ENCODE results near the gene CDHR5.
A peak's percentile ranks its signal among the peaks of the same experiment; 100 is the strongest.

The CDHR5 gene

DNA sequence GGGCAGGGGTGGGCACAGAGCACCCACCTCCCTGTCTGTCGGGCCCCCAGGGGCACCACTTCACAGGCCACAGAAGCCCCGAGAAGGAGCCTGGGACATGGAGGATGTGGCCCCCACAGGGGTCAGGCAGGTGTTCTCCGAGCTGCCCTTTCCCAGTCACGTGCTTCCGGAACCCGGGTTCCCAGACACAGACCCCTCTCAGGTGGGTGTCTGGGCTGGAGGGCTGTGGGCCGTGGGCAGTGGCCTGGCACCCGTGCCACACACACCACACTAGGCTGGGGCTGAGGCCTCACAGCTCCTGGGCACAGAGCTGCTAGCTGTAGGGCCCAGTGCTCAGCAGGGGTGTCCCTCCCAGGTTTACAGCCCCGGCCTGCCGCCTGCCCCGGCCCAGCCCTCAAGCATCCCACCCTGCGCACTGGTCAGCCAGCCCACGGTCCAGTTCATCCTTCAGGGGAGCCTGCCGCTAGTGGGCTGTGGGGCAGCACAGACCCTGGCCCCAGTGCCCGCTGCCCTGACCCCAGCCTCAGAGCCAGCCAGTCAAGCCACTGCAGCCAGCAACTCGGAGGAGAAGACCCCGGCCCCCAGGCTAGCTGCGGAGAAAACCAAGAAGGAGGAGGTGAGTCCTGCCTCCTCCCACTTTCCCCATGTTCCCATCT, 14.5 kb downstream of the CDHR5 start:
- no peak for DNase-seq (ENCODE audit: low spot score)

DNA sequence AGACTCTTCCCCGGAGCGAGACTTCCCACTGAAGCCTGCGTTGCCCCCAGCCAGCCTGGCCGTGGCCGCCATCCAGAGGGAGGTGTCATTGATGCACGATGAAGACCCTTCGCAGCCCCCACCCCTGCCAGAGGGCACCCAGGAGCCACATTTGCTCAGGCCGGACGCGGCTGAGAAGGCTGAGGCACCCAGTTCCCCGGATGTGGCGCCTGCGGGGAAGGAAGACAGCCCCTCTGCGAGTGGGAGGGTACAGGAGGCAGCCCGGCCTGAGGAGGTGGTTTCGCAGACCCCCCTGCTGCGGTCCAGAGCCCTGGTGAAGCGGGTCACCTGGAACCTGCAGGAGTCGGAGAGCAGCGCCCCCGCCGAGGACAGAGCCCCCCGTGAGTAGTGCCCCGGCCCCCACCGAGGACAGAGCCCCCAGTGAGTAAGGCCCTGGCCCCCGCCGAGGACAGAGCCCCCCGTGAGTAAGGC, 15.4 kb downstream of the CDHR5 start:
- no peak for DNase-seq (ENCODE audit: low spot score)

GRCh38 chr11:608791-609251, 15.9 kb downstream of the CDHR5 start:
- no peak for DNase-seq (ENCODE audit: low spot score)

GRCh38 chr11:607971-608659, 16.6 kb downstream of the CDHR5 start:
- DNase-seq (ENCODE audit: low spot score), result no peak

DNA sequence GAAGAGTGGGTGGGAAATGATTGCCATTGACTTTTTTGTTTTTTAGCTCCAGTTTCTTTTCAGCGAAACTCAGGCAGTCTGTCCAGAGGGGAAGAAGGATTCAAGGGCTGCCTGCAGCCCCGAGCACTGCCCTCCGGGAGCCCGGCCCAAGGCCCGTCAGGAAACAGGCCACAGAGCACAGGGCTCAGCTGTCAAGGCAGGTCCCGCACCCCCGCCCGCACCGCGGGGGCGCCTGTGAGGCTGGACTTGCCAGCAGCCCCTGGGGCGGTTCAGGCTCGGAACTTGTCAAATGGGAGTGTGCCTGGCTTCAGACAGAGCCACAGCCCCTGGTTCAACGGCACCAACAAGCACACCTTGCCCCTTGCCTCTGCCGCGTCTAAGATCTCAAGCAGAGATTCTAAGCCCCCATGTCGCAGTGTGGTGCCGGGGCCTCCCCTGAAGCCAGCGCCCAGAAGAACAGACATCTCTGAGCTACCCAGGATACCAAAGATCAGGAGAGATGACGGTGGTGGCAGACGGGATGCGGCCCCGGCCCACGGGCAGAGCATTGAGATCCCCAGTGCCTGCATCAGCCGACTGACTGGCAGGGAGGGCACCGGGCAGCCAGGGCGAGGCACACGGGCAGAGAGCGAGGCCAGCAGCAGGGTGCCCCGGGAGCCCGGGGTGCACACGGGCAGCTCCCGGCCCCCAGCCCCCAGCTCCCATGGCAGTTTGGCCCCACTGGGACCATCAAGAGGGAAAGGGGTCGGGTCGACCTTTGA, 17.6 kb downstream of the CDHR5 start:
- no peak for DNase-seq (ENCODE audit: low spot score)

DNA sequence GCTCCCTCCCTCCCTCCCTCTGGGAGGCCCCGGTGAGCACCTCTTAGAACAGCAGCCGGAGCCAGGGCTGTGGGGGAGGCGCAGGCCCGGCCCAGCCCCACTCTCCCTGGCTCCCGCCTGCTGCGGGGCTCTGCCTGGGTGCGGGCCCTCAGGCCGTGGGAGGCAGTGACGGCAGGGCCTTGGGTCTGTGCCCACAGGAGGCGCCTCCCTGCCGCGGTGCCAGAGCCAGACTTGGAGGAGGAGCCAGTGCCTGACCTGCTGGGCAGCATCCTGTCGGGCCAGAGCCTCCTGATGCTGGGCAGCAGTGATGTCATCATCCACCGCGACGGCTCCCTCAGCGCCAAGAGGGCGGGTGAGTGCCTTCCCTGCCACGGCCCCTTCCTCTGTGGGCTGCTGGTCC, 18.5 kb downstream of the CDHR5 start:
- no peak for DNase-seq (ENCODE audit: low spot score)

DNA sequence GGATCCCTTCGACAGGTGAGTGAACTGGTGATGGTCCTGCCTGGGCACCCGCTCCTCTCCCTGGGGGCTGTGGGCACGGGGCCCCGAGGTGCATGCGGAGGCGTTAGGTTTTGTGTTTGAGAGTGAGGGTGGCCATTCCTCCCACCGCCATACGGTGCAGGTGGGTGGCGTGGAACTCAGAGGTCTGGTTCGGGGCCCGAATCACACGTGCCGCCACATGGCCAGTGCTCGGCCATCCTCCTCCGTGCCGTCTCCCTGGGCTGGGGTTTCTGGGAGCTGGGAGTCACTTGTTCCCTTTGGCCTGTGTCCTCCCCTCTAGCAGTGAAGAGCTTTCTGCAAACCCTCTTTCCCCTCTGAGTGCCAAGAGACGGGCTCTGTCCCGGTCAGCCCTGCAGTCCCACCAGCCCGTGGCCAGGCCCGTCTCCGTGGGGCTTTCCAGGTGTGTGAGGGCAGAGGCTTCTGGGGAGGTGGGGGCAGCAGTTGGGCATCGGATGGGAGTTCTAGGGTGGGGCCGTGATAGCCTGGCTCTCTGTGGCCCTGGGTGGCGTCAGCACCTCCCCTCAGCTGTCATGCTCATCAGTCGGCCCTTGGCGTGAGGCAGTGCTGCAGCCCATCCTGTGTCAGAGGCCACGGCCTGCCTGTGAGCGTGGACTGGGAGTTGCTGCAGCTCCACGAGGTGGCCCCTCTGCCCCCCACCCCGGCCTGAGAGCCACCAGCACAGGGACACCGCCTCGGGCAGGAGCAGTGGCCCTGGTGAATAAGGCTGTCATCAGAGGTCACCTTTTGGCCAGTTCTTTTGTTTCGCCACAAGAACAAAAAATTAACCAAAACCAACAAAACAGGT, 19.2 kb downstream of the CDHR5 start:
- DNase-seq (ENCODE audit: low spot score), result no peak

- no peak for DNase-seq (ENCODE audit: low spot score)
Observed at GRCh38 chr11:603154-603553, 21.6 kb downstream of the CDHR5 start.

- no peak for DNase-seq (ENCODE audit: low spot score)
Observed at GRCh38 chr11:601573-602245, 23.0 kb downstream of the CDHR5 start.

- no peak for DNase-seq (ENCODE audit: low spot score)
Observed at GRCh38 chr11:598005-598680, 26.6 kb downstream of the CDHR5 start.

GRCh38 chr11:597166-597725, 27.5 kb downstream of the CDHR5 start:
- no peak for DNase-seq (ENCODE audit: low spot score)

- no peak for DNase-seq (ENCODE audit: low spot score)
Observed at GRCh38 chr11:596374-596773, 28.4 kb downstream of the CDHR5 start.

DNA sequence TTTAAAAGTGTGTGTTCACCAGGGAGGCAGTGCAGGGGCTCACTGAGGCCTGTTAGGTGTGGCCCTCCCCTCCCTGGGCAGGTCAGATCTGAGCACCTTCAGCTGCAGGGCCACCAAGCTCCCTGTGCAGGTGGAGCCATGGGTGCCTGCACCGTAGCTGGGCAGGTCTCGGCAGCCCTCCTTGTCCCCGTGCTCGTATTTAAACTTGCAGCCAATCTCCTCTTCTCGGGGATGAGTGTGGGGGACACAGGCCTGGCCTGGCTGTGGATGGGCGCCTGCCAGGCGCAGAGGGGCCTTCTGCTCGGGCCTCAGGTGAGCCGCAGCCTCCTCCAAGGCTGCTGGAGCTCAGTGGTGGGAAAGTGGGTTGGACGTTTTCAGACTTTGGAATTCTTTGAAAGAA, 29.4 kb downstream of the CDHR5 start:
- DNase-seq (ENCODE audit: low spot score), result no peak

DNA sequence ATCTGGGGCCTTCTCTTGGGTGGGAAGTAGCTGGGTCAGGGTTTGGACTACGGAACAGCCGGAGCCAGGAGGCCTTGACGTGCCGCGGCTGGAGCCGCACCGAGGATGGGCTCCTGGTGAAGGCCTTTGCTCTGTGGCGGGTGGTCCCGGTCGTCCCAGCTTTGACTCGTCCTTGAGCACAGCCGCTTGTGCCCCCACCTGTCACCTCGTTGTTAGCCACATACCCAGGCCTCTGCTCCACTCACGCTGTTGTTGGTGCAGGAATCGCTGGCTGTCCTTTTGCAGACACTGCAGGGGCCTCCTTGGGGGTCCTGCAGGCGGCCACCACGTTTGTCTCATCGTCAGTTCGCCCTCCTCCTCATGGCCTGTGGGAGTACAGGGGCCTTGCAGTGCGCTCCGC, 31.4 kb downstream of the CDHR5 start:
- no peak for DNase-seq (ENCODE audit: low spot score)

DNA sequence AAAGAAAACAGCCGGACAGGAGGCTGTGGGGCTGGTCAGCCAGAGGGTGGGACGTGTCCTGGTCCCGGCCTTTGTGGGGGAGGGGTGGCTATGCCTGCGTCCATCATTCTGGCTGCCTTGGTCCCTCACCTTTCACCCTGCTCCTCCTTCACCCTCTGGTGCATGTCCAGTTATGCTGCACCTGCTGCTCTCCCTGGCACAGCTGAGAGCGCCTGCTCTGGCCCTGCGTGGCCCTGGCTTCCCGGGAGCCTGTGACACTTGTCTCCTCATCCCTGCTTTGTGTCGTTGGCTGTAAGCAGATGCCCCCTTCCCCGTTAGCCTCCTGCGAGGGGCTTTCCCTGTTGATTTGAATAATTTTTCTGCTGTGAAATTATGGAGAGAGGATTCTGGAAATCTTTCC, 31.8 kb downstream of the CDHR5 start:
- DNase-seq (ENCODE audit: low spot score), result no peak

GRCh38 chr11:592501-592900, 32.3 kb downstream of the CDHR5 start:
- no peak for DNase-seq (ENCODE audit: low spot score)

- DNase-seq (ENCODE audit: low spot score), result no peak
Observed at GRCh38 chr11:590997-591396, 33.8 kb downstream of the CDHR5 start.

GRCh38 chr11:589798-590197, 35.0 kb downstream of the CDHR5 start:
- no peak for DNase-seq (ENCODE audit: low spot score)

GRCh38 chr11:587978-588380, 36.8 kb downstream of the CDHR5 start:
- peak; percentile 89 for DNase-seq (ENCODE audit: low spot score)

GRCh38 chr11:587546-587945, 37.2 kb downstream of the CDHR5 start:
- DNase-seq (ENCODE audit: low spot score), result no peak

Data from hepatic stellate cell (primary cell).